Activated naive CD4-positive, alpha-beta T cell treated with anti-CD3 and anti-CD28 coated beads for 36 hours (primary cell): Measurements from ENCODE around the gene PRSS3. TPM values are rescaled to one million over a fixed set of nuclear protein-coding genes. Genes with fewer than 3 reads are reported as not detected.
"Not testable (repeated sequence)": the region's sequence is repeated elsewhere in the genome, so short reads cannot be mapped to it uniquely, and the experiment has no call there.

Experiments used
- CTCF ChIA-PET: fragments of 350-600 bp; sonication (Branson Sonifier 250); formaldehyde crosslinking; loops from one replicate; lab custom pipeline; 2021; ENCODE audit warnings: antibody characterized with exemption; lab: Charles Lee
- DNase-seq: peaks from one replicate; pipeline ENCODE4 v3.0.0-alpha.2; 2020
- H3K27ac Mint-ChIP-seq: one replicate; pipeline ENCODE4 v1.8.0; 2021; ENCODE audit warnings: mild to moderate bottlenecking, mixed read lengths
- H3K27me3 Mint-ChIP-seq: one replicate; pipeline ENCODE4 v1.8.0; 2021; ENCODE audit warnings: low read depth, mixed read lengths
- H3K36me3 Mint-ChIP-seq: one replicate; pipeline ENCODE4 v1.8.0; 2021; ENCODE audit warnings: low read depth, mixed read lengths
- H3K4me1 Mint-ChIP-seq: one replicate; pipeline ENCODE4 v1.8.0; 2021; ENCODE audit warnings: low read depth, mixed read lengths
- H3K4me3 Mint-ChIP-seq: one replicate; pipeline ENCODE4 v1.8.0; 2021; ENCODE audit warnings: mild to moderate bottlenecking, moderate library complexity, mixed read lengths
- H3K9me3 Mint-ChIP-seq: one replicate; pipeline ENCODE4 v1.8.0; 2021; ENCODE audit warnings: mixed read lengths
- intact Hi-C: fragments of 100-400 bp; cut with micrococcal nuclease; formaldehyde crosslinking; loops from one replicate; pipeline ENCODE4 v1.15.1; 2023
- total RNA-seq, 2 experiments: library from RNA; stranded (reverse); gene quantifications; one replicate each; pipeline ENCODE4 v1.2.3, GENCODE V29; 2021

Gene PRSS3
- total RNA-seq, 2 experiments from 2014 or later, result not detected

DNA sequence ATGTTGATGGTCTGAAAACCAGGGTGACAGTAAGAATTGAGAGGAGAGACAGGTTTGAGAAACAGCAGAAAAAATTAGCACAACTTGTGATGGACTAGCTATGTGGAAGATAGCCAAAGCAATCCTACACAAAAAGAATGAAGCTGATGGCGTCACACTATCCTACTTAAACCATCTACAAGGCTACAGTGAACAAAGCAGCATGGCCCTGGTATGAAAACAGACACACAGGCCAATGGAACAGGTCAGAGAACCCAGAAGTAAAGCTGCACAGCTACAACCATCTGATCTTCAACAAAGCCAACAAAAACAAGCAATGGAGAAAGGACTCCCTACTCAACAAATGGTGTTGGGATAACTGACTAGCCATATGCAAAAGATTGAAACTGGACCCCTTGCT lies 14.1 kb downstream of the PRSS3 start:
- Mint-ChIP-seq H3K27ac (no peak overlapping the region), H3K27me3 (no peaks in the 10 kb centered on the region), H3K4me3 (no peak overlapping the region), H3K9me3 (no peaks in the 10 kb centered on the region), H3K4me1 (peaks cover 10% of the 10 kb centered on the region), H3K36me3 (no peaks in the 10 kb centered on the region)
- CTCF ChIA-PET, result no interaction called here
- no peak for DNase-seq
- intact Hi-C loops, result no loop called here

DNA sequence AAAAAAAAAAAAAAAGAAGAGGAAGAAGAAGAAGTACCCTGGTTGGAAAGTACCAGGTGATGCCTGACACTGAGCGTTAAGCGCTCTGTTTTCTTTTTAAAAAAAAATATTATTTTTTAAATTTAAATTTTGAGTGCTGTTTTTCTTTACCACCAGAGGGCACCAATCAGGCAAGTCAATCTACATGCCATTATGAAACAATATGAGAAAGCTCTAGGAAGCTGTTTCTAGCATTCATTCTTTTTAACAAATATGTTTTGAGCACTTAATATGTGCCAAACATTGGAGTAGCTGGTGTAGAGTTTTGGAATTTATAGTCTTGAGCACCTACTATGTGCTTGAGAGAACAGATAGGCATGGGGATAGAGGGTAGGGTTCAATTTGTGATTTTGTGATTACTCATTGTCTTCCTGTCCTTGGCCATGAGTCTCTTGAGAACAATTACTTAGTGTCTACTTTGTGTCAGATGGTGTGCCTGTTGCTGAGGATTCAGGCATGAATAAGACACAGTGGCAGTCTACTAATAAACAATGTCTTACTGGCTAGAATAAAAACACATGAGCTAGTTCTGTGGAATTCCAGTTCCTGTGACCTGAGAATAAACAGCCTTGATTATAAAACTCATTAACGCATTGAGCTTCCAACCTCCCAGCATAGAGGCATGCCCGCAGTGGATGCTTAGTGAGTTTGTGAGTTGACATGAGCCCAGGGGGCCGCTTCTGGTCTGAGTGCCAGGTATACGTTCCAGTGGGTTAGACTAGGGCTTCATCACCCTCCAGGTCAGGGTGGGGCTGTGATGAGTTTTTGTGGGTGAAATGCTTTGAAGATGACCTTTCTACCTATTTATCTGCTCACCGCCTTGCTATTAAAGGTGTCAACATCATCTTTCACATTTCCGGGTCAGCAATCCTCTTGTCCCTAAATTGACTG lies 18.6 kb downstream of the PRSS3 start:
- CTCF ChIA-PET, result interaction anchor here (0.6 to 5.1 kb wide), 30 partner anchors 8 to 463 kb away, joined by 3 to 31 read pairs (median 4); partner anchors contain the start of gene UBAP2
- Mint-ChIP-seq H3K9me3 (no peaks in the 10 kb centered on the region), H3K27ac (peak overlapping the region; percentile 72), H3K4me1 (peaks cover 32% of the 10 kb centered on the region), H3K36me3 (peaks cover 2% of the 10 kb centered on the region), H3K27me3 (no peaks in the 10 kb centered on the region), H3K4me3 (no peak overlapping the region)
- DNase-seq, result no peak
- intact Hi-C loops, result loop anchor here (1.0 to 10.0 kb wide), 5 partner anchors 38 to 339 kb away; partner anchors contain the start of gene NOL6

DNA sequence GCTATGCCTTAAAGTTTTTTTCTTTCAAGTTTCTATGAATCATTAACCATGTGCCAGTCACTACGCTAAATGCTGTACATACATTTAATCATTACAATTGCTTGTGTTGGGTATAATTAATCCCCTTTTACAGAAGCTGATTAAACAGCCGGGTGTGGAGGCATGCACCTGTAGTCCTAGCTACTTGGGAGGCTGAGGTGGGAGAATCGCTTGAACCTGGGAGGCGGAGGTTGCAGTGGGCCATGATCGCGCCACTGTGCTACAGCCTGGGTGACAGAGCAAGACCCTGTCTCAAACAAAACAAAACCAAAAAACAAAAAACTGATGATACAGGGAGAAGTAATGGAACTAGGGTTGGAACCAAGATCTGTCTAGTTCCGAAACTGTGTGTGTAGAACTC lies 20.4 kb downstream of the PRSS3 start:
- intact Hi-C loops, result loop anchor here (1.0 to 10.0 kb wide), 7 partner anchors 65 to 658 kb away; partner anchors contain the start of genes DNAI1, FAM219A, NOL6 and UBAP1
- Mint-ChIP-seq H3K27me3 (no peaks in the 10 kb centered on the region), H3K9me3 (no peaks in the 10 kb centered on the region), H3K4me1 (peaks cover 45% of the 10 kb centered on the region), H3K4me3 (peak overlapping the region; percentile 93), H3K36me3 (peaks cover 4% of the 10 kb centered on the region), H3K27ac (peak overlapping the region; percentile 94)
- CTCF ChIA-PET, result interaction anchor here (0.6 to 5.1 kb wide), 8 partner anchors 11 to 258 kb away, joined by 3 to 31 read pairs (median 14); no protein-coding TSS in a partner anchor
- DNase-seq, result no peak

DNA sequence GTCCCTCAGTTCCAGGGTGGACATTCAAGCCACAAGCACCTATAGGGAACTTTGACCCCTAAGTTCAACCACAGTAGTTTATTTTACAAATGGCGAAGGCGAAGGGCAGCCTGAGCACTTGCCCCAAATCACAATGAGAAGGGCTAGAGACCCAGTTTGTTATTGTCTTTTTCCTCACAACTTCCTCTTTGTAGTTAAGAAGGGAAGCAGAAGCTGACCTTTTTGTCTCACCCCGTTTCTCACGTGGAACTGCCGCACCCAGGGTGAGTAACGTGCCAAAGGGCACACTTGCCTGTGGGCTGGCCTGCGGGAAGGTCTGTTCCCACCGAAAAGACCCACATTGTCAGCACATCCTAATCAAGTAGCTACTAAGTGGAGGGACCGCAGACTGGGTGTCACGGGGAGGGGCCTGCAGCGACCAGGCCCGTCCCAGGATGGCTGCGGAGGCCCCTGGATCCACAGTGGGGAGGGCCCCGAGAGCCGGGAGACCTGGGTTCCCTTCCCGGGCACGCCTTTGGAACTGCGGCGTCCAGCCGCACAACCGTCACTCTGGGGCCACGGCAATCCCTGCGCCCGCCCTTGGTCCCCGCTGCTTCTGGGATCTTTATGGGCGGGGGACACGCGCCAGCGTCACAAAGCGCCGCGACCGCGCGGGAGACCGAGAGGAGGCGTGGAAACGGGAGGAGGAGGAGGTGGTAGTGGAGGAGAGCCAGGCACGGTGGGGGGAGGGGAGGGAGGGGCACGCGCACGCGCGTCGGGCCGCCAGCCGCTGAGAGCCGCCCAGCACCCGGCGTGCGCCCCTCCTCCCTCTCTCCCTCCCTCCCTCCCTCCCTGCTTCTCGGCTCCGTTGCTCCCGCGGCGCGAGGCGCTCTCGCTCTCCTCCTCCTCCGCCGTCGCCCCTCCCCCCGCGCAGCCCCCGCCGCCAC lies 21.2 kb downstream of the PRSS3 start, which contains the start of gene UBE2R2:
Gene UBE2R2, plus strand, starts transcription at position 834 of the 926 bp plus-strand sequence. CDS start 598 bp downstream, outside the sequence.
- H3K27ac Mint-ChIP-seq, result peak within 1 kb of the TSS; percentile 96

DNA sequence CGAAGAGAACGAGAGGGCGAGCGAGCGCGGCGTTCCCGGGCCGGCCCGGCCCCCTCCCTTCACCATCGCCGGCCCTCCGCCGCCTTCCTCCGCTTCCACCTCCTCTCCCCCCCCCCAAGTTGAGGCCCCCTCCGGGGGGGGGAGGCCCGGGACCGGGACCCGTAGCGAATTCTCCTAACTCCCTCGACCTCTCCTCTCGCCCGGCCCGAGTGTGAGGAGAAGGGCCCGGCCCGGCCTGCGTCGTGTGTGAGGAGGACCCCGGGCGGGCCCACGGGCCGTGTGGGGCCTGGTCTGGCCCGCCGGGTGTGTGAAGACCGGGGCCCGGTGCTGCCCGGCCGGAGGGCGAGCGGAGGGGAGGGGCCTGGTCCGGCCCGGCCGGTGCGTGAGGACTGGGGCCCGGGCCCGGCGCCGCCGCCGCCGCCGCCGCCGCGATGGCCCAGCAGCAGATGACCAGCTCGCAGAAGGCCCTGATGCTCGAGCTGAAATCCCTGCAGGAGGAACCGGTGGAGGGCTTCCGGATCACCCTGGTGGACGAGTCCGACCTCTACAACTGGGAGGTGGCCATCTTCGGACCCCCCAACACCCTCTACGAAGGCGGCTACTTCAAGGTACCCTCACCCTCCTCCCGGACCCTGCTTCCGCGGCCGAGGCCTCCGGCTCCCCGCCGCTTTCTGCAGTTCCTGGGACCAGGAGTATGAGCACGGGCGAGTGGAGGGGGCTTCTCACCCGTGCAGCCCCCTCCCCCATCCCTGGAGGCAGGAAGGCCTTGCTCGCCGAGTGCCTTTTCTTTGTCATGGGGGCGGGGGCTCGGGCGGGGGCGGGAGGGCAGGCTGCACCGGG lies 22.2 kb downstream of the PRSS3 start:
- Mint-ChIP-seq H3K9me3 (no peaks in the 10 kb centered on the region), H3K27ac (peak overlapping the region; percentile 96), H3K4me1 (peaks cover 51% of the 10 kb centered on the region), H3K4me3 (peak overlapping the region; percentile 93), H3K27me3 (no peaks in the 10 kb centered on the region), H3K36me3 (peaks cover 4% of the 10 kb centered on the region)
- CTCF ChIA-PET, result no interaction called here
- intact Hi-C loops, result loop anchor here (1.0 to 10.0 kb wide), 8 partner anchors 63 to 660 kb away; partner anchors contain the start of genes DCAF12, DNAI1, FAM219A and KIF24
- DNase-seq, result peak; percentile 72

More for the DNA sequence above, 21.2 kb downstream of the PRSS3 start, which contains the start of gene UBE2R2:
- intact Hi-C loops, result loop anchor here (1.0 to 10.0 kb wide), 8 partner anchors 64 to 659 kb away; partner anchors contain the start of genes DCAF12, DNAI1, FAM219A and NOL6
- Mint-ChIP-seq H3K9me3 (no peaks in the 10 kb centered on the region), H3K4me1 (peaks cover 51% of the 10 kb centered on the region), H3K27me3 (no peaks in the 10 kb centered on the region), H3K4me3 (peak within 1 kb of the TSS; percentile 93), H3K36me3 (peaks cover 4% of the 10 kb centered on the region)
- CTCF ChIA-PET, result interaction anchor here (0.8 to 5.1 kb wide), 3 partner anchors 20 to 257 kb away, joined by 4 to 31 read pairs (median 19); no protein-coding TSS in a partner anchor
- DNase-seq, result peak; percentile 94

DNA sequence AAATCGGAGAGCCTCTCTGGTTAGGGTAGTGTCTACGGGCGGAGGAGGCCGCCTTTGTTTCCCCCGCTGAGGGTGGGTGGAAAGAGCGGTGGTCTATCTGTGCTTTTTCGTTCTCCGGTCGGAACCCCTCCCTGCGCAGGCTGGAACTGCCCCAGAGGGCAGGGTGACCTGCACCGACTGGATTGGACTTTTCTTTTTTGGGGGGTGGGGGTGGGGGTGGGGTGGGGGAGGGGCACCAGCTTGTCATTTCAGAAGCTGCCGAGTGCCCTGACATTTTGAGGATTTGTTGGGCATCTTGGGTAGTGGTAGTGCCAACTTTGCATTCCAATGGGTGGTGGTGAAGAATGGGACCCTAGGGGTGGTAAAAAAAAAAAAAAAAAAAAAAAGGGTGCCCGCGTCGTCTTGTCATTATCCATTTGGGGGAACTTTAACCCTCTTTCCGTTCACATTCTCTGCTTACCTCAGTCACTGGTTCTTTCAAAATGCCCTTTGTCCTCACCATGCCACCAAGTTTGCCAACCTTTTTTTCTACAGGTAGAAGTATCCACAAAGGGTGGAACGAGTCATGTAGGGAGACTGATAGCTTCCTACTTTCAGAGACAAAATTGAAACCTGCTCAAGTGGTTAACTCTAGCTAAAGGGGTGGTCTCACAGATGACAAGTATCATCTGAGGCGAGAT lies 22.9 kb downstream of the PRSS3 start:
- no peaks in the 10 kb centered on the region for H3K9me3 Mint-ChIP-seq
- intact Hi-C loops, result loop anchor here (1.0 to 10.0 kb wide), 4 partner anchors 344 to 661 kb away; partner anchors contain the start of genes DNAI1, FAM219A, KIF24 and NOL6
- peaks cover 4% of the 10 kb centered on the region for H3K36me3 Mint-ChIP-seq
- H3K27me3 Mint-ChIP-seq, result no peaks in the 10 kb centered on the region
- CTCF ChIA-PET, result interaction anchor here (0.6 kb wide), 1 partner anchor 17 kb away, joined by 3 read pairs; no protein-coding TSS in a partner anchor
- H3K4me3 Mint-ChIP-seq, result peak overlapping the region; percentile 93
- no peak for DNase-seq
- peaks cover 51% of the 10 kb centered on the region for H3K4me1 Mint-ChIP-seq
- peak overlapping the region; percentile 96 for H3K27ac Mint-ChIP-seq

DNA sequence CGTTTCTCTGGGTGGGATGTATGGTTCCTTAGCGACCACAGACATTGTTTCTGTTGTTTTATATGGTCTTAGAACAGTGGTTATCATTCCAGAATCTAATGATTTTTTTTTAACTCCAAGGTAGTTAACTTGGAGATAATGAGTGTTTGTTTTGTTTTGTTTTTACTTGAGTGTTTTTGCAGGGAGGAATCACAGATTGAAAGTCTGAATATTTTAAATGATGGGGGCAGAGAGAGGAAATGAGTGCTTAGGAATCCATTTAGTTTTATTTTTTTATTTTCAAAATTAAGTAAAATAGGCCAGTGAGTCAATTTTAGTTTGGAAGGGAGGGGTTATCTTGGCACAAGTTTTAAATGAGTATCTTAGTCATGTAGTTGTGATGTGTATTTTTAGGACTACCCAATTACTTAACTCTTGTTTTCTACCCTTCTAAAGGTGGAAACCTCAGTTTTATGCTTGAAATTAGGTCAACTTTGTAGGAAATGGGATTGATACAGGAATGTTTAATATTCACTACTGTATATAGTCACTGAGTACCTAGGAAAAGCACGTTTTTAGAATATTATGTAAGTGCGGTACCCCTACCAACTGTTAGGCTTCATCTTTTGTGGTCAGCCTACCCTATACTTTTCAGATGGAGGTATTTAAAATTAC lies 23.6 kb downstream of the PRSS3 start:
- no peak for DNase-seq
- CTCF ChIA-PET, result interaction anchor here (0.6 kb wide), 1 partner anchor 17 kb away, joined by 3 read pairs; no protein-coding TSS in a partner anchor
- no peaks in the 10 kb centered on the region for H3K9me3 Mint-ChIP-seq
- H3K27me3 Mint-ChIP-seq, result no peaks in the 10 kb centered on the region
- H3K4me1 Mint-ChIP-seq, result peaks cover 52% of the 10 kb centered on the region
- H3K4me3 Mint-ChIP-seq, result peak overlapping the region; percentile 93
- H3K36me3 Mint-ChIP-seq, result peaks cover 7% of the 10 kb centered on the region
- peak overlapping the region; percentile 96 for H3K27ac Mint-ChIP-seq
- intact Hi-C loops, result loop anchor here (1.0 to 10.0 kb wide), 5 partner anchors 17 to 662 kb away; partner anchors contain the start of genes DNAI1, FAM219A, KIF24 and NOL6

DNA sequence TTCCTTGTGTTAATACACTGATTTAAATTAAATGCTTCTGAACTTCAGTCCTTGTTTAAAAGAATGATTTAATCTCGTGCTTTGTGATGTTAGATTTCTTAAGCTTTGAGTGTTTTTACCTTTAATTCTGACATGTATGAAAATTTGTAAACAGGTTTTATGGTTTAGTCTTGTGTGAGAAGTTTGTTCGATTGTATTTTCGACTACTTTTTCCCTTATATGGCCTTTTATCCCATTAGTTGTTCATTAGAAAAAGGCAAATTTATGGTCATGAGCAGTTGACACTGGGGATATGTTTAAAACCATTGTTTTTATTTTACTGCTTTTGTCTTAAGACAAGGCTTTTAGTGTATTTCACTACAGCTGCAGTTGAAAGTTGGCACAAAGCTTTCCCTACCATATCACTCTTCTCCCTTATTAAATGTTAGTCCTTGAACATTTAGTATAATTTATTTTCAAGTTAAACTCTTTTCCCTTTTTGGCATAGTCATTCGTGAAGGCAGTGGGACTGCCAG lies 24.9 kb downstream of the PRSS3 start:
- CTCF ChIA-PET, result no interaction called here
- intact Hi-C loops, result no loop called here
- H3K4me3 Mint-ChIP-seq, result peak overlapping the region; percentile 56
- H3K9me3 Mint-ChIP-seq, result no peaks in the 10 kb centered on the region
- peaks cover 7% of the 10 kb centered on the region for H3K36me3 Mint-ChIP-seq
- H3K27ac Mint-ChIP-seq, result no peak overlapping the region
- no peaks in the 10 kb centered on the region for H3K27me3 Mint-ChIP-seq
- DNase-seq, result no peak
- peaks cover 44% of the 10 kb centered on the region for H3K4me1 Mint-ChIP-seq

DNA sequence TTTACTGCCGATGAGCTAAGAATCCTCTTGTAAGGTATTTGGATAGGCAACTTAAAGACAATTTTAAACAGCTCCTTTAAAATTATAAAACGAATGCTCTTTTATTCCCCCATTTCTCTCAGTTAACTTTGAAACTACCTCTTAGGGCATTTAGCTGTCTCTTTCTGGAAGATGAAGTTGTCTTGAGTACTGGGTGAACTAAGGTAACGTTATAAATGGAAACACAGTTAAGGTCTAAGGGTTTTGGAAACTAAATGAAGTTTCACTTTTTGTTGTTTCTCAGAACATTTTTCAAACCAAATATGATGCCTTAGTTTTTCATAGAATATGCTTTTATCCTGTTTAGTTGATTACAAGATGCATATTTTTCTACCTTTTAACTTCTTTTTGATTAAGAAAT lies 28.4 kb downstream of the PRSS3 start:
- H3K9me3 Mint-ChIP-seq, result no peaks in the 10 kb centered on the region
- no peak overlapping the region for H3K27ac Mint-ChIP-seq
- H3K36me3 Mint-ChIP-seq, result peaks cover 11% of the 10 kb centered on the region
- no peak for DNase-seq
- H3K27me3 Mint-ChIP-seq, result no peaks in the 10 kb centered on the region
- CTCF ChIA-PET, result interaction anchor here (0.9 kb wide), 1 partner anchor 10 kb away, joined by 3 read pairs; no protein-coding TSS in a partner anchor
- no peak overlapping the region for H3K4me3 Mint-ChIP-seq
- peaks cover 36% of the 10 kb centered on the region for H3K4me1 Mint-ChIP-seq
- intact Hi-C loops, result no loop called here

DNA sequence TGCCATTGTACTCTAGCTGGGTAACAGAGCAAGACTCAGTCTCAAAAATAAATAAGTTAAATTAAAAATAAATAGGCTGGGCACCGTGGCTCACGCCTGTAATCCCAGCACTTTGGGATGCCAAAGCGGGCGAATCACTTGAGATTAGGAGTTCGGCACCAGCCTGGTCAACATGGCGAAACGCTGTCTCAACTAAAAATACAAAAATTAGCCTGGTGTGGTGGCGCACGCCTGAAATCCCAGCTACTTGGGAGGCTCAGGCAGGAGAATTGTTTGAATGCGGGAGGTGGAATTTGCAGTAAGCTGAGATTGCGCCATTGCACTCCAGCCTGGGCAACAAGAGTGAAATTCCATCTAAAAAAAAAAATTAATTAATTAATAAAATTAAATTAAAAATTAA lies 31.9 kb downstream of the PRSS3 start:
- H3K36me3 Mint-ChIP-seq, result not testable (repeated sequence)
- peaks cover 15% of the 10 kb centered on the region for H3K4me1 Mint-ChIP-seq

More for the DNA sequence above, 31.9 kb downstream of the PRSS3 start:
- H3K27me3 Mint-ChIP-seq, DNase-seq, intact Hi-C loops, H3K9me3 Mint-ChIP-seq, H3K27ac Mint-ChIP-seq, H3K4me3 Mint-ChIP-seq: not testable (repeated sequence)
- CTCF ChIA-PET, result interaction anchor here (0.7 kb wide), 1 partner anchor 51 kb away, joined by 3 read pairs; no protein-coding TSS in a partner anchor
